ENCODE data around the gene ZNF519.
"Not testable (repeated sequence)": the region's sequence is repeated elsewhere in the genome, so short reads cannot be mapped to it uniquely, and the experiment has no call there.

DNA sequence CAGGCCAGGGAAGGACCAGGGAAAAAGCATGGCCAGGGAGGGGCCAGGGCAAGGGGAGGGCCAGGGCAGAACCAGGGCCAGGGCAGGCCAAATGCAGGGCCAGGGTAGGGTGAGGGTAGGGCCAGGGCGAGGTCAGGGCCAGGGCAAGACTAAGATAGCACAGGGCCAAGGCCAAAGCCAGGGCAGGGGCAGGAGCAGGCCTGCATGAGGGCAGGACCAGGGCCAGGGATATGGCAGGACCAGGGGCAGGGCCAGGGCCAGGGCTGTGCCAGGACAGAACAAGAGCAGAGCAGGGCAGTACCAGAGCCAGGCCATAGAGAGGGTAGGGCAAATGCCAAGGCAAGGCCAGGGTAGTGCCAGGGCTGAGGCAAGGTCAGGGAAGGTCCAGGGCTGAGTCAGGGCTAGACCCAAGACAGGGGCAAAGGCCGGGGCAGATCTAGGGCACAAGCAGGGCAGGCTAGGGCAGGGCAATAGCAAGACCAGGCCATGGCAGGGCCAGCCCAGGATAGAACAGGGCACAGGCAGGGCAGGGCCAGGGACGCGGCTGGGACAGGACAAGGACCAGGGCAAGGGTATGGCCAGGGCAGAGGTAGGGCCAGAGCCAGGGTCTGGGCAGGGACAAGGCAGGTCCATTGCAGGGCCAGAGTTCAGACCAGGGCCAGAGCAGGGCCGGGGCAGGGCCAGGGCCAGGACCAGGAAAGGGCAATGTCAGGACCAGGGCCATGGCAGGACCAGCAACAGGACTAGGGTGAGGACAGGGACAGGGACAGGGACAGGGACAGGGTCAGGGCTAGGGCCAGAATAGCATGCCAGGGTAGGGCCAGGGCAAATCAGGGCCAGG lies 39.3 kb upstream of the ZNF519 start:
- TF ChIP-seq, protein P1, sequence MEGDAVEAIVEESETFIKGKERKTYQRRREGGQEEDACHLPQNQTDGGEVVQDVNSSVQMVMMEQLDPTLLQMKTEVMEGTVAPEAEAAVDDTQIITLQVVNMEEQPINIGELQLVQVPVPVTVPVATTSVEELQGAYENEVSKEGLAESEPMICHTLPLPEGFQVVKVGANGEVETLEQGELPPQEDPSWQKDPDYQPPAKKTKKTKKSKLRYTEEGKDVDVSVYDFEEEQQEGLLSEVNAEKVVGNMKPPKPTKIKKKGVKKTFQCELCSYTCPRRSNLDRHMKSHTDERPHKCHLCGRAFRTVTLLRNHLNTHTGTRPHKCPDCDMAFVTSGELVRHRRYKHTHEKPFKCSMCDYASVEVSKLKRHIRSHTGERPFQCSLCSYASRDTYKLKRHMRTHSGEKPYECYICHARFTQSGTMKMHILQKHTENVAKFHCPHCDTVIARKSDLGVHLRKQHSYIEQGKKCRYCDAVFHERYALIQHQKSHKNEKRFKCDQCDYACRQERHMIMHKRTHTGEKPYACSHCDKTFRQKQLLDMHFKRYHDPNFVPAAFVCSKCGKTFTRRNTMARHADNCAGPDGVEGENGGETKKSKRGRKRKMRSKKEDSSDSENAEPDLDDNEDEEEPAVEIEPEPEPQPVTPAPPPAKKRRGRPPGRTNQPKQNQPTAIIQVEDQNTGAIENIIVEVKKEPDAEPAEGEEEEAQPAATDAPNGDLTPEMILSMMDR (IDR thresholded peaks at IDR 0.05), result not testable (repeated sequence)
- not testable (repeated sequence) for TF ChIP-seq EZH2 (IDR thresholded peaks at IDR 0.05; ENCODE audit: borderline replicate concordance, insufficient read depth, low read depth, low read length, poor library complexity, severe bottlenecking)
